ENCODE data around the gene CORO2B.

CORO2B gene

GRCh38 chr15:68578980-68579935 is at the start of gene CORO2B:
Gene CORO2B (plus strand): TSS chr15:68578993. CDS start chr15:68579263, 270 bp downstream.
- DNase-seq (ENCODE audit: low read depth) = no peak

GRCh38 chr15:68531387-68532179 is 47.2 kb upstream of the CORO2B start:
- no peak for DNase-seq (ENCODE audit: low read depth)

- peak; percentile 63 for DNase-seq (ENCODE audit: low read depth)
Observed at GRCh38 chr15:68536331-68537095, 42.3 kb upstream of the CORO2B start.

- no peak for DNase-seq (ENCODE audit: low read depth)
Observed at GRCh38 chr15:68537097-68537496, 41.7 kb upstream of the CORO2B start.

GRCh38 chr15:68537506-68537905 is 41.3 kb upstream of the CORO2B start:
- no peak for DNase-seq (ENCODE audit: low read depth)

- DNase-seq (ENCODE audit: low read depth) = no peak
Observed at GRCh38 chr15:68538311-68538710, 40.5 kb upstream of the CORO2B start.

GRCh38 chr15:68541743-68542142 is 37.0 kb upstream of the CORO2B start:
- DNase-seq (ENCODE audit: low read depth) = no peak

GRCh38 chr15:68542348-68542747 is 36.4 kb upstream of the CORO2B start:
- no peak for DNase-seq (ENCODE audit: low read depth)

GRCh38 chr15:68542771-68543164 is 36.0 kb upstream of the CORO2B start:
- no peak for DNase-seq (ENCODE audit: low read depth)

- DNase-seq (ENCODE audit: low read depth) = peak; percentile 55
Observed at GRCh38 chr15:68543165-68544008, 35.4 kb upstream of the CORO2B start.

- no peak for DNase-seq (ENCODE audit: low read depth)
Observed at GRCh38 chr15:68546318-68546717, 32.5 kb upstream of the CORO2B start.

GRCh38 chr15:68548364-68548763 is 30.4 kb upstream of the CORO2B start:
- DNase-seq (ENCODE audit: low read depth) = no peak

GRCh38 chr15:68550004-68550403 is 28.8 kb upstream of the CORO2B start:
- no peak for DNase-seq (ENCODE audit: low read depth)

- no peak for DNase-seq (ENCODE audit: low read depth)
Observed at GRCh38 chr15:68550498-68551295, 28.1 kb upstream of the CORO2B start.

- no peak for DNase-seq (ENCODE audit: low read depth)
Observed at GRCh38 chr15:68551296-68551635, 27.5 kb upstream of the CORO2B start.

GRCh38 chr15:68552344-68552743 is 26.4 kb upstream of the CORO2B start:
- no peak for DNase-seq (ENCODE audit: low read depth)

GRCh38 chr15:68552773-68553172 is 26.0 kb upstream of the CORO2B start:
- DNase-seq (ENCODE audit: low read depth) = peak; percentile 19

- no peak for DNase-seq (ENCODE audit: low read depth)
Observed at GRCh38 chr15:68553314-68553993, 25.3 kb upstream of the CORO2B start.

- DNase-seq (ENCODE audit: low read depth) = no peak
Observed at GRCh38 chr15:68553994-68554720, 24.6 kb upstream of the CORO2B start.

Data from HS-5 (cell line).